Keratinocyte (primary cell): ENCODE data around the gene CCR6. TPM values are rescaled to one million over a fixed set of nuclear protein-coding genes. Genes with fewer than 3 reads are reported as not detected.

Source experiments
- DNase-seq: peaks from one replicate; pipeline ENCODE4 v3.0.0-alpha.2; 2011; ENCODE audit warnings: low read depth, missing footprints, low spot score
- FAIRE-seq: peaks from 2 replicates; lab custom pipeline; 2011; peaks lifted over from hg19 to GRCh38; lab: Jason Lieb, UNC
- H2AFZ ChIP-seq: 2 replicates; pipeline ENCODE4 v1.6.0; 2012; ENCODE audit warnings: low read length, control low read depth, inconsistent platforms; ENCODE audit not compliant: control insufficient read depth
- H3K27ac ChIP-seq: 2 replicates; pipeline ENCODE4 v1.5.1; 2011; ENCODE audit warnings: low read length; ENCODE audit not compliant: control insufficient read depth, insufficient read depth
- H3K27me3 ChIP-seq: 3 replicates; pipeline ENCODE4 v1.6.0; 2011; ENCODE audit warnings: low read length; ENCODE audit not compliant: control insufficient read depth, insufficient read depth; ENCODE audit errors: extremely low read depth
- H3K36me3 ChIP-seq, 2 experiments: 2 replicates in 1 of 2; 3 replicates in 1 of 2; pipeline ENCODE4 v1.5.1; 2011; ENCODE audit warnings: low read length in 2 of 2, mild to moderate bottlenecking in 1 of 2; ENCODE audit not compliant: control insufficient read depth in 2 of 2, insufficient read depth in 2 of 2; ENCODE audit errors: extremely low read depth in 1 of 2
- H3K4me1 ChIP-seq: 3 replicates; pipeline ENCODE4 v1.5.1; 2011; ENCODE audit warnings: low read length; ENCODE audit not compliant: control insufficient read depth, insufficient read depth; ENCODE audit errors: extremely low read depth
- H3K4me2 ChIP-seq: 3 replicates; pipeline ENCODE4 v1.6.0; 2011; ENCODE audit warnings: low read depth, low read length; ENCODE audit not compliant: control insufficient read depth, insufficient read depth; ENCODE audit errors: extremely low read depth
- H3K4me3 ChIP-seq, 3 experiments: fragments of 200-600 bp in 1 of 3; sonication (generic) in 1 of 3; 2 replicates in 2 of 3; 3 replicates in 1 of 3; pipeline ENCODE4 v1.5.1; 2011 to 2016; ENCODE audit warnings: low read length in 3 of 3, mild to moderate bottlenecking in 3 of 3, control low read depth in 2 of 3, inconsistent platforms in 1 of 3, low read depth in 1 of 3, mixed read lengths in 1 of 3, mixed run types in 1 of 3, moderate library complexity in 1 of 3; ENCODE audit not compliant: control insufficient read depth in 2 of 3, insufficient read depth in 2 of 3; ENCODE audit errors: extremely low read depth in 1 of 3
- H3K79me2 ChIP-seq: 2 replicates; pipeline ENCODE4 v1.6.0; 2012; ENCODE audit warnings: low read length; ENCODE audit not compliant: control insufficient read depth, insufficient read depth
- H3K9ac ChIP-seq: 3 replicates; pipeline ENCODE4 v1.6.0; 2011; ENCODE audit warnings: low read length; ENCODE audit not compliant: control insufficient read depth, insufficient read depth; ENCODE audit errors: extremely low read depth
- H3K9me1 ChIP-seq: 3 replicates; pipeline ENCODE4 v1.6.0; 2011; ENCODE audit warnings: low read length; ENCODE audit not compliant: control insufficient read depth, insufficient read depth; ENCODE audit errors: extremely low read depth
- H3K9me3 ChIP-seq: 2 replicates; pipeline ENCODE4 v1.5.1; 2012; ENCODE audit warnings: low read depth, low read length; ENCODE audit not compliant: control insufficient read depth
- H4K20me1 ChIP-seq: 3 replicates; pipeline ENCODE4 v1.6.0; 2011; ENCODE audit warnings: low read length; ENCODE audit not compliant: control insufficient read depth, insufficient read depth; ENCODE audit errors: extremely low read depth
- EZH2 ChIP-seq: IDR thresholded peaks from one replicate; pipeline ENCODE4 v1.6.1; 2012; ENCODE audit warnings: inconsistent platforms, mild to moderate bottlenecking, low read length, moderate library complexity
- dilution Hi-C: fragments of 300-500 bp; cut with MboI; formaldehyde crosslinking; loops from one replicate; pipeline ENCODE4 v1.7.0; 2020; ENCODE audit warnings: low sequenced_read_pairs; ENCODE audit not compliant: extremely low pct_ligation_motif_present
- polyA plus RNA-seq, 5 experiments: library from polyadenylated mRNA; depleted of rRNA in 3 of 5; stranded (reverse) in 3 of 5; stranded (forward) in 1 of 5; unstranded in 1 of 5; fragments of >200 nt; gene quantifications; 1 replicate in 1 of 5; 2 replicates in 3 of 5; 3 replicates in 1 of 5; pipeline versions ENCODE4 v1.2.1 to v1.2.3, GENCODE V29; 2011 to 2012; ENCODE audit warnings: missing spikeins in 2 of 5, low read depth in 1 of 5, low replicate concordance in 1 of 5
- TF ChIP-seq, protein P1 (sequence below), 3 experiments: IDR thresholded peaks in 1 of 3; conservative IDR thresholded peaks in 1 of 3; optimal IDR thresholded peaks in 1 of 3; 2 replicates in 2 of 3; 3 replicates in 1 of 3; pipeline versions ENCODE3 to v1.5.1; 2011; ENCODE audit warnings: low read length in 3 of 3, mild to moderate bottlenecking in 3 of 3, moderate library complexity in 2 of 3, control low read depth in 1 of 3, inconsistent platforms in 1 of 3; ENCODE audit not compliant: insufficient read depth in 2 of 3; ENCODE audit errors: extremely low read depth in 1 of 3

Gene CCR6
- polyA plus RNA-seq, 1 donor (not counting 4 experiments of a cell fraction or from before 2014, with no cell fraction given) = not detected

DNA sequence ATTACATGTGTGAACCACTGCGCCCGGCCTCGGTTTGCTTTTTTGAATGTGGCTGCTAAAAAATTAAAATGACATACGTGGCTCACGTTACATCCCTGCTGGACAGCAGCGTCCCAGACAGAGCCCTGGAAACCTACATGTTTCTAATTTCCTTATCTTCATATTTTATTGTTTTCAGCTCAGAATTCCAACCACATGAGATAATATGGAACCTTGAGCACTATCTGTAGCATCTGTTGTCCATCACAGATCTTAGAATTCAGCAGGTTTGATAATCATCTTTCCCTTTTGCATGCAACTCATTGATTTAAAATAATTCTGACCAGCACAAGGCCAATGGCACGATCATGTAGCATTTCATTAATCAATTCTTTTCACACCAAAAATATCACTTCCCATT lies 25.9 kb upstream of the CCR6 start:
- Histone ChIP-seq H3K79me2 (no peaks in the 10 kb centered on the region), H3K4me1 (no peaks in the 10 kb centered on the region), H4K20me1 (no peaks in the 10 kb centered on the region), H3K9me3 (no peaks in the 10 kb centered on the region), H3K9me1 (no peaks in the 10 kb centered on the region), H3K4me3 (no peak overlapping the region), H2AFZ (no peak overlapping the region), H3K9ac (no peak overlapping the region), H3K36me3 (no peaks in the 10 kb centered on the region), H3K4me2 (no peak overlapping the region), H3K27ac (no peak overlapping the region), H3K27me3 (no peaks in the 10 kb centered on the region)
- FAIRE-seq (no peak), DNase-seq (no peak)
- TF ChIP-seq, protein P1, sequence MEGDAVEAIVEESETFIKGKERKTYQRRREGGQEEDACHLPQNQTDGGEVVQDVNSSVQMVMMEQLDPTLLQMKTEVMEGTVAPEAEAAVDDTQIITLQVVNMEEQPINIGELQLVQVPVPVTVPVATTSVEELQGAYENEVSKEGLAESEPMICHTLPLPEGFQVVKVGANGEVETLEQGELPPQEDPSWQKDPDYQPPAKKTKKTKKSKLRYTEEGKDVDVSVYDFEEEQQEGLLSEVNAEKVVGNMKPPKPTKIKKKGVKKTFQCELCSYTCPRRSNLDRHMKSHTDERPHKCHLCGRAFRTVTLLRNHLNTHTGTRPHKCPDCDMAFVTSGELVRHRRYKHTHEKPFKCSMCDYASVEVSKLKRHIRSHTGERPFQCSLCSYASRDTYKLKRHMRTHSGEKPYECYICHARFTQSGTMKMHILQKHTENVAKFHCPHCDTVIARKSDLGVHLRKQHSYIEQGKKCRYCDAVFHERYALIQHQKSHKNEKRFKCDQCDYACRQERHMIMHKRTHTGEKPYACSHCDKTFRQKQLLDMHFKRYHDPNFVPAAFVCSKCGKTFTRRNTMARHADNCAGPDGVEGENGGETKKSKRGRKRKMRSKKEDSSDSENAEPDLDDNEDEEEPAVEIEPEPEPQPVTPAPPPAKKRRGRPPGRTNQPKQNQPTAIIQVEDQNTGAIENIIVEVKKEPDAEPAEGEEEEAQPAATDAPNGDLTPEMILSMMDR (optimal IDR thresholded peaks at IDR 0.05 in 1 of 3, IDR thresholded peaks at IDR 0.05 in 1 of 3, conservative IDR thresholded peaks at IDR 0.05 in 1 of 3; ENCODE audit: extremely low read depth in 1 of 3, insufficient read depth in 2 of 3, low read length in 3 of 3) = no peak
- no peak for TF ChIP-seq EZH2
- dilution Hi-C loops = no loop called here

DNA sequence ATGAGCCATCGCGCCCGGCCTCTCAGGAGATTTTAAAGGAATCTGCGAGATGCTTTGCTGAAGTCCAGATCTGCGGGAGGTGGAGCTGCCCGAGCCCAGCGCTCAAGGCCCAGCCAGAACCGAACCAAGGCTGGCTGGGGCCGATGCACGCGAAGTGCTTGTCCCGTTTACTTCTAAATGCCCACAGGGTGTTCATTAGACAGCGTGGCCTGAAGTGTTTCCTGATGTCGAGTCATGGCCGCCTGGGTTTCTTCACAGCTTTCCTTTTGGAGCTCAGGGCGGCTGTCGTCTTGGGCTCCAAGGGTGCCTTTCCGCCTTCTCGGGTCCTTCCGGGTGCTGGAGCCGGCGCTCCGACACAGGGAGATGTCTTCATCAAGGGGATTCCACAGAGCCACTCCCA lies 25.1 kb upstream of the CCR6 start:
- no peak overlapping the region for H3K27ac ChIP-seq
- FAIRE-seq = no peak
- no peak overlapping the region for H3K9ac ChIP-seq
- H3K4me1 ChIP-seq = no peaks in the 10 kb centered on the region
- H3K36me3 ChIP-seq = no peaks in the 10 kb centered on the region
- H3K9me1 ChIP-seq = no peaks in the 10 kb centered on the region
- H2AFZ ChIP-seq = no peak overlapping the region
- H4K20me1 ChIP-seq = no peaks in the 10 kb centered on the region
- no peak overlapping the region for H3K4me2 ChIP-seq
- H3K27me3 ChIP-seq = no peaks in the 10 kb centered on the region
- no peak for DNase-seq
- H3K4me3 ChIP-seq = no peak overlapping the region
- dilution Hi-C loops = no loop called here
- no peaks in the 10 kb centered on the region for H3K9me3 ChIP-seq
- no peak for TF ChIP-seq EZH2
- TF ChIP-seq, protein P1 (optimal IDR thresholded peaks at IDR 0.05 in 1 of 3, IDR thresholded peaks at IDR 0.05 in 1 of 3, conservative IDR thresholded peaks at IDR 0.05 in 1 of 3; ENCODE audit: extremely low read depth in 1 of 3, insufficient read depth in 2 of 3, low read length in 3 of 3) = no peak
- no peaks in the 10 kb centered on the region for H3K79me2 ChIP-seq
